Fibroblast of the aortic adventitia (primary cell): ENCODE measurements around the gene SLC28A1. TPM values are rescaled to one million over a fixed set of nuclear protein-coding genes. Genes with fewer than 3 reads are reported as not detected.

ENCODE experiments used
- DNase-seq: peaks from one replicate; pipeline ENCODE4 v3.0.0-alpha.2; 2010; ENCODE audit warnings: low read depth
- H3K4me3 ChIP-seq: 2 replicates; pipeline ENCODE4 v1.5.1; 2011; ENCODE audit warnings: low read depth, mild to moderate bottlenecking, control low read depth, low read length, moderate library complexity
- CTCF ChIP-seq: IDR thresholded peaks from 2 replicates; pipeline ENCODE4 v1.5.1; 2011; ENCODE audit warnings: mild to moderate bottlenecking, low read length, control low read depth, inconsistent platforms; ENCODE audit not compliant: insufficient read depth
- total RNA-seq: library from RNA; depleted of rRNA; stranded (reverse); fragments of >200 nt; gene quantifications from 2 replicates; pipeline ENCODE4 v1.2.3, GENCODE V29; 2012; ENCODE audit warnings: low replicate concordance

The SLC28A1 gene
- total RNA-seq, 1 donor = not detected

DNA sequence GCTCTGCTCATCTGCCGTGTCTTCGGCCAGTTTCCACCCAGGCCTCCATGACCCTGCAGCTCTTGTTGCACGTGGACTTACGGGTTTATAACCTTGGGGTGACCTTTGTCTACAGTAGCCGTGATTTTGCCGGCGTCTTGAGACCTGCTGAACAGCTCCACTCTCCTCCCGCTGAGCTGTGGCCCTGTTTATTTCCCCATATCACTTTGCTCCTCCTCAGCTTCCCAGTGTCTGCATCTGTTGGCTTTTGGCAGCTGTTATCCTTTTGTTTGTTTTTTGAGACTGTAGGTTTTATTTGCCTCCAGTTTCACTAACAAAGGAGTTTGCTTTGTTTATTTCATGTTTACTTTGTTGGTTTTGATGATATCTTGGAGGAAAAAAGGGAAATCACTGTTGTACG, 29.3 kb upstream of the SLC28A1 start:
- DNase-seq = no peak
- TF ChIP-seq CTCF = no peak
- no peak overlapping the region for H3K4me3 ChIP-seq

- TF ChIP-seq CTCF = no peak
- H3K4me3 ChIP-seq = no peak overlapping the region
- no peak for DNase-seq
Measured at GRCh38 chr15:84855765-84856164, 28.7 kb upstream of the SLC28A1 start.

DNA sequence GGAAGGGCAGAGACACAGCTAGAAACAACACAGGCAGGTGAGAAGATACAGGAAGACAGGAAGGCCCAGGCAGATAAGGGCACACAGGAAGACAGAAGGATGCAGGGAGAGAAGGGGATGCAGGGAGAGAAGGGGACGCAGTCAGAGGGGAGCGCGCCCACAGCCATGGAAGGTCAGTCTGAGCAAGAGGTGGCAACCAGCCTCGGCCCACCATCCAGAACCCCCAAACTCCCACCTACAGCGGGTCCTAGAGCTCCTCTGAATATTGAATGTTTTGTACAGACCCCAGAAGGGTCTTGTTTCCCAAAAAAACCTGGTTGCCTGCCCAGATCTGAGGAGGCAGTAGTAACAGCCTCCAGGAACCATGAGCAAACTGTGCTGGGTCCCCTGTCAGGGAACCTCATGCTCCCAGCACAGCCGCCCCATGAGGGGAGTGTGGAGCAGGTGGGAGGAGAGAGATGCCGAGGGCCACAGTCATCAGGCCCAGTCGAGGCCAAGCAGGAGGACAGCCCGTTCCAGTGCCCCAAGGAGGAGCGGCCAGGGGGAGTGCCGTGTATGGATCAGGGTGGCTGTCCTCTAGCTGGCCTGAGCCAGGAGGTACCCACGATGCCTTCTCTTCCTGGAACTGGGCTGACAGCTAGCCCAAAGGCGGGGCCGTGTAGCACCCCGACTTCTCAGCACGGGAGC, 27.6 kb upstream of the SLC28A1 start:
- TF ChIP-seq CTCF = no peak
- DNase-seq = no peak
- H3K4me3 ChIP-seq = no peak overlapping the region

DNA sequence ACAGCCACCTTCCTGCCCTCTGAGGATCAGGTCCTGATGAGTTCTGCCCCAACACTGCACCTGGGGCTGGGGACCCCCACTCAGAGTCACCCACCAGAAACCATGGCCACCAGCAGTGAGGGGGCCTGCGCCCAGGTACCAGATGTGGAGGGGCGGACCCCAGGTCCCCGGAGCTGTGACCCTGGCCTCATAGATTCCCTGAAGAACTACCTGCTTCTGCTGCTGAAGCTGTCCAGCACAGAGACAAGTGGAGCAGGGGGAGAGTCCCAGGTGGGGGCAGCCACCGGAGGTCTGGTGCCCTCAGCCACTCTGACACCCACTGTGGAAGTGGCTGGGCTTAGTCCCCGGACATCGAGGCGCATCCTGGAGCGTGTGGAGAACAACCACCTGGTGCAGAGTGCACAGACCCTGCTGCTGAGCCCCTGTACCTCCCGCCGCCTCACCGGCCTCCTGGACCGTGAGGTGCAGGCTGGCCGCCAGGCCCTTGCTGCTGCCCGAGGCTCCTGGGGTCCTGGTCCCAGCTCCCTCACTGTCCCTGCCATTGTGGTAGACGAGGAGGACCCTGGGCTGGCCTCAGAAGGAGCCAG, 27.0 kb upstream of the SLC28A1 start:
- no peak for TF ChIP-seq CTCF
- H3K4me3 ChIP-seq = no peak overlapping the region
- DNase-seq = no peak

GRCh38 chr15:84858231-84858630, 26.2 kb upstream of the SLC28A1 start:
- no peak overlapping the region for H3K4me3 ChIP-seq
- no peak for TF ChIP-seq CTCF
- DNase-seq = no peak

GRCh38 chr15:84859144-84859543, 25.3 kb upstream of the SLC28A1 start:
- H3K4me3 ChIP-seq = no peak overlapping the region
- DNase-seq = no peak
- TF ChIP-seq CTCF = no peak
